Activated T-helper 9 cell treated with anti-CD3 and anti-CD28 coated beads, Interleukin-2, amount 50 U/mL, for 16 hours (primary cell): ENCODE data around the gene TSC22D1.

Experiments used
- DNase-seq: peaks from one replicate; pipeline ENCODE4 v3.0.0-alpha.2; 2020; ENCODE audit warnings: low read depth

The TSC22D1 gene

GRCh38 chr13:44425815-44426078, 150.4 kb downstream of the TSC22D1 start:
- DNase-seq, result no peak

GRCh38 chr13:44425041-44425814, 150.9 kb downstream of the TSC22D1 start:
- DNase-seq, result no peak

GRCh38 chr13:44423824-44424223, 152.3 kb downstream of the TSC22D1 start:
- no peak for DNase-seq

DNA sequence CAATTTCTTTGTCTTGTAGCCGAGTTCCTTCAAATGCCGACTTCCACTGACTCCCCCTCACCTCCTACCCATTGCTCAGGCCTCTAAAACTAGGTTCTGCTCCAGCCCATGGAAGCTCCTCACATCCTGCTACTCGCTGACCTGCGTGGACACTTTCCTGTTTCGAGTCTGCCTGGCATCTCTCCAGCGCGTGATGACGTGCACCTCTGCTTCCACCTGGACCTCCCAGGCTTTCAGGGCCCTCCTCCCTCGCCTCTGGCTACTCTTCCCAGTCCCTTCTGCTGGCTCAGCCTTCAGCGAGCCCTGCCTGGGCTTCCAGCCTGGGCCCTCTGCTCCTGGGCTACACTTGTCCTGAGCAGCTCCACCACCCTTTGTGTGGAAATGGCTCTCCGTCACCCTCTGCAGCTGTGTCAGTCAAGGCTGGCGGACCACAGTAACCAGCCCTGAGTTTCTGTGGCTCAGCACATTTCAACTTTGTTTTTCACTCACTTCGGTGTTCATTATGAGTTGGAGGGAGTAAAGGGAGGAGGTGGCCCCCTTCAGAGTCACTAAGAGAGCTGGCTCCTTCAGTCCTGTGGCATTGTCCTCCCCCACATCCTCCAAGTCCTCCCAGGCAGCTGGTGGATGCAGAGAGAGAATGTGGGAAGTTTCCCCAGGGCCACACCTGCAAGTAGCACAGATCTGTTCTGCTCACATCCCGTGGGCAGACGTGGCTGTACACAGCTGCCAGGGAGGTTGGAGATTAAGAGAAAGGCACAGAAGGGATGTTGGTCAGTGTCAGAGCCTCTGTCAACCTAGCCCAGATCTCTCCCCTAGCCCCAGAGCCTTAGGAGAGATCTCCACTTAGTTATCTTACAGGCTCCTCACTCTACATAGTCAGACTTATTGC, 153.1 kb downstream of the TSC22D1 start:
- no peak for DNase-seq

DNA sequence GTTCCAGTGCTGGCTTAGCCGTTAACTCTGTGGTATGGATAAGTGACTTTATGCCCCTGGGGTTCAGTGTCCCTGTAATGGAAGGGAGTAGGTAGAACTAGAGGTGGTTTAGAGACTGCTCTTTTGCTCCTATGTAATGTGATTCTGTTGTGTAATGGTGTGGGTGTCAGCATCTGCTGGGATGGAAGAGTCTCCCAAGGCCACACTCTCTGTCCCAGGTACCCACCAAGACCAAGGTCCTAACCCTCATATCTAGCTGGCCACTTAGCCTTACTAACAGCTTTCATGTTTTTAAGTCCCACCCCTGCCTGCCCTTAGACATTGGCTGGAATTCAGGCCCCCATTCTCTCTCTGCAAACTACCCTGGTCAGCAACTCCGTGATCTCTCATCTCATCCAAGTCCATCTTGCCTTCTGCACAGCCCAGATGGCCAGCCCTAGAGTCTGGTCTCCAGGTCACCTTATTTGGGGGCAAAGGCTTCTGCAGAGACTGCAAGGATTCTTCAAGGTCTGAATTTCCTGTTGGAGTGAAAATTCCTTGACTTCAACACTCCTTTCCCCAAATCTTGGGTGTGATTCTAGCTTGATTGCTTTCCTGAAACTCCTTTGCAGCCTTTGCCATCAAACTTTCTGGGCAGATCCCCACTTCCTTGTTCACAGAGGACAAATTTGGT, 154.1 kb downstream of the TSC22D1 start:
- DNase-seq, result no peak

DNA sequence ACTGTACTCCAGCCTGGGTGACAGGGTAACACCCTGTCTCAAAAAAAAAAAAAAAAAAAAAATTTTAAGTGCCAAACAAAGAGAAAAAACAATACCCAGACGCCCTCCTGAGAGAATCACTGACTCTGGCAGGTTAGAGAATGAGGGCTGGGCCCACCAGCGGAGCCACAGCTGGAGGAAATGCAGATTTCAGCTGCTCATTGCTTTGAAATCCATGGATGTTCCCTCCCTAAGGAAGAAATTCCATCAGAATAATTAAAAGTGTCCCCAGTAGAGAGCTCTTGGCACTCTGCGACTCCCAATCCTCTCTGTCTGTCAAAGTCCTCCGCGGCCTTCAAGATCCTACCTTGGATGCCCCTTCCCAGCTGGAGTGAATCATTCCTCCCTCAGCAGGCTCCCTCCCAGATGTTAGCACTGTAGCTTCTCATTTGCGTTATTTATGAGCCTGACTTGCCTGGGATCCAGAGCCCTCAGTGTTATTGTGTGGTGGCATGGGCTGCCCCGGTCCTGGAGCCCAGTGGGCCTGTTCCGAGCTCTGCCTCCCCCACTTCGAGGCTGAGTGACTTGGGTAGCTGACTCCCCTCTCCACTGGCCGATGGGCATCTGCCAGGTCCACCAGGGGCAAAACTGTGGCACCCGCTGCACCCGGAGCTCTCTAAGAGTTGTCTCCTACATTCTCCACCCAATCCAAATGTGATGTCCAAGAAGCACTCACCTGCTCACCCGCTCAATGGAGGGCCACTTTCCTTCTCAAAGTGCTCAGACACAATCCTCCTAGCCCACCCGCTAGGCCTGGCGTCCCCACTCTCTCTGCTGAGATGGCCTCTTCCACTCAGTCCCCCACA, 155.5 kb downstream of the TSC22D1 start:
- DNase-seq, result no peak

- DNase-seq, result no peak
Observed at GRCh38 chr13:44417876-44418275, 158.3 kb downstream of the TSC22D1 start.

GRCh38 chr13:44417446-44417845, 158.7 kb downstream of the TSC22D1 start:
- DNase-seq, result no peak

GRCh38 chr13:44416744-44417143, 159.4 kb downstream of the TSC22D1 start:
- DNase-seq, result no peak

GRCh38 chr13:44416301-44416700, 159.8 kb downstream of the TSC22D1 start:
- DNase-seq, result no peak

DNA sequence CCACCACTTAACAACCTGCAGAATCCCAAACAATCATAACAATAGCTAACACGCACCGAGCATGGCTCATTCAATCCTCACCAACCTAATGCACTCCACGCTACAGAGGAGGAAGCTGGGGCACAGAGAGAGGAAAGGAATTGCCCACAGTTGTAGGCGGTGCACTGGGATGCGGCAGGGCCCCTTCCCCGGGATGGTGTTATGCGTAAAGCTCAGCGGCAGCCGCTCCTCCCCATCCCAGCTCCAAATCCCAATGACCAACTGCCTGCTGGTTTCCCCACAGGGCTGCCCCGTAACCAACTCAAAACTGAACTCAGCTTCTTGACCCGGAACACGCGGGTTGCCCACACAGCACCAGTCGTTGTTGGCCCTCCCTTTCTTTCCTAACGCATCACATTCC, 160.3 kb downstream of the TSC22D1 start:
- DNase-seq, result no peak

GRCh38 chr13:44414716-44415115, 161.4 kb downstream of the TSC22D1 start:
- DNase-seq, result no peak

- DNase-seq, result no peak
Observed at GRCh38 chr13:44413095-44413494, 163.0 kb downstream of the TSC22D1 start.

DNA sequence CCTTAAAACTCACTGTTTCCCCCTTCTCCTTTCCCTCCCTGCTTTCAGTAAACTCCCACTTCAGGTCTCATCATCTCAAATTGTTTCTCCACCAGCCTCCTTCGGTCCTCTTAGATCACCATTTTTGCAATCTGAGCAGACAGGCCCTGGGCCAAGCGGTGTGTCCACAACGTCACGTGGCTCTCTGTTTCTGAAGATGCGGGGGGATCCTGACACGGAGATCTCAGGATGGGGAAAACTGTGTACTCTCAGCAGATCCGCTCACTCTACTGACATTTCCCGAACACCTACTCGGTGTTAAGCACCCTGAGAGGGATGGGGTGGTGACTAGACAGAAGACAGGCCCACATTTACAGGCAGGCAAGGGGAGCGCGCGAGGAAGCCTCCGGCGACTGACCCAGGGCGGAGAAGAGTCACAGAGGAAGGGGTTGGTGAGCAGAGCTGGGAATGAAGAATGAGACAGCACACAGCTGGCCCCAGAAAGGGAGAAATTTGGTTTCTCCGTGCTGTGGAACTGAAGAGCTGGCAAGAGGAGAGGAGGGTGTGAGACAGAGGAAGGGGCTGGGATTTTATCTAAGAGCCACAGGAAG, 163.7 kb downstream of the TSC22D1 start:
- DNase-seq, result no peak

GRCh38 chr13:44411841-44412240, 164.3 kb downstream of the TSC22D1 start:
- DNase-seq, result no peak

- DNase-seq, result no peak
Observed at GRCh38 chr13:44410328-44410859, 165.7 kb downstream of the TSC22D1 start.

- DNase-seq, result no peak
Observed at GRCh38 chr13:44409595-44409994, 166.5 kb downstream of the TSC22D1 start.

- no peak for DNase-seq
Observed at GRCh38 chr13:44407891-44408290, 168.2 kb downstream of the TSC22D1 start.

- no peak for DNase-seq
Observed at GRCh38 chr13:44407379-44407778, 168.8 kb downstream of the TSC22D1 start.

DNA sequence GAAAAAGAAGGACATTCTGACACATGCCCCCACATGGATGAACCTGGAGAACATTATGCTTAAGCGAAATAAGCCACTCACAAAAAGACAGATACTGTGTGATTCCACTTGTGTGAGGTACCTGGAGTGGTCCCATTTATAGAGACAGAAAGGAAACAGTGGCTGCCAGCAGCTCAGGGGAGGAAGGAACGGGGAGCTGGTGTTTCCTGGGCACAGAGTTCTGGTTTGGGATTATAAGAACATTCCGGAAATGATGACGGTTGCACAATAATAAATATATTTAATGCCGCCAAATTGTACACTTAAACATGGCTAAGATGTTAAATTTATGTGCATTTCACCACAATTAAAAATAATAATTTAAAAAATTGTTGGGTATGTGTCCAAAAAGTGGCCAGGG, 169.5 kb downstream of the TSC22D1 start:
- no peak for DNase-seq
